DOHH2 (cell line): ENCODE data around the gene LIF.

ENCODE experiments used
- EZH2phosphoT487 ChIP-seq: fragments of 200-600 bp; sonication (generic); IDR thresholded peaks from 2 replicates; pipeline ENCODE4 v1.6.1; 2017; ENCODE audit warnings: borderline replicate concordance, mild to moderate bottlenecking, antibody characterized with exemption, low read length, moderate library complexity, mixed read lengths
- TF ChIP-seq, protein P1 (sequence below): fragments of 200-600 bp; sonication (generic); IDR thresholded peaks from one replicate; pipeline ENCODE4 v1.5.1; 2014; ENCODE audit warnings: antibody characterized with exemption, mild to moderate bottlenecking, low read depth, low read length; ENCODE audit not compliant: poor library complexity, severe bottlenecking

DNA sequence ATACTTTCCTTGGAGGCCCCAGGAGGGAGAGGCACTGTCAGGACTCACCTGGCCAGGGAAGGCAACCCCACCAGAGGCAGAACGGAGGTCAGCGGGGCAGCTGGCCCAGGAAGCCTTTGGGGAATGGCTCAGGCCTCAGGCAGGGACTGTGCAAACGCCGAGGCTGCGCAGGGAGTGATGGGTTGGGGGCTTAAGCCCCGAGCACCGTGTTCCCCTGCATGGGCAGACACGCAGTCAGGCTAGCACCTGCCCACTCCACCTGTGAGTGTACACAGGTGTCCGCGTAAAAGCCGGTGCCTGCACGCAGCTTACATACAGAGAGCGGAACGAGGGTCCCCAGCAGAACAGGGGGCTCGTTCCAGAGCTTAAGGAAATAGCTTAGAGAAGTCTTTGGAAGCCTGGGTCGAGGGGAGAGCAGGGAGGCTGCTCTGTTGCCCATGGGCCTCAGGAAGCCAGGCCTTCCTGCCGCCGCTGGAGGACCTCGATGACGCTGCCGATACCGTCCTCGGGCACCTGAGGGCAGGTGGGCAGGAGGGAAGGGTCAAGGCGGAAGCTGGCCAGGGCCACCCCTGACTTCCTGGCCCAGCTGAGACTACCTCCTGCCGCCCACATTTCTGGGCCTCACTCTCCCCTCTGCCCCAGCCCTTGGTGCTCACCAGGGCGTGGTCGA is 38.8 kb upstream of the LIF start:
- TF ChIP-seq, protein P1, sequence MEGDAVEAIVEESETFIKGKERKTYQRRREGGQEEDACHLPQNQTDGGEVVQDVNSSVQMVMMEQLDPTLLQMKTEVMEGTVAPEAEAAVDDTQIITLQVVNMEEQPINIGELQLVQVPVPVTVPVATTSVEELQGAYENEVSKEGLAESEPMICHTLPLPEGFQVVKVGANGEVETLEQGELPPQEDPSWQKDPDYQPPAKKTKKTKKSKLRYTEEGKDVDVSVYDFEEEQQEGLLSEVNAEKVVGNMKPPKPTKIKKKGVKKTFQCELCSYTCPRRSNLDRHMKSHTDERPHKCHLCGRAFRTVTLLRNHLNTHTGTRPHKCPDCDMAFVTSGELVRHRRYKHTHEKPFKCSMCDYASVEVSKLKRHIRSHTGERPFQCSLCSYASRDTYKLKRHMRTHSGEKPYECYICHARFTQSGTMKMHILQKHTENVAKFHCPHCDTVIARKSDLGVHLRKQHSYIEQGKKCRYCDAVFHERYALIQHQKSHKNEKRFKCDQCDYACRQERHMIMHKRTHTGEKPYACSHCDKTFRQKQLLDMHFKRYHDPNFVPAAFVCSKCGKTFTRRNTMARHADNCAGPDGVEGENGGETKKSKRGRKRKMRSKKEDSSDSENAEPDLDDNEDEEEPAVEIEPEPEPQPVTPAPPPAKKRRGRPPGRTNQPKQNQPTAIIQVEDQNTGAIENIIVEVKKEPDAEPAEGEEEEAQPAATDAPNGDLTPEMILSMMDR = no peak
- TF ChIP-seq EZH2phosphoT487 = no peak
